ENCODE measurements around the gene NLRX1.
"Not testable (repeated sequence)": the region's sequence is repeated elsewhere in the genome, so short reads cannot be mapped to it uniquely, and the experiment has no call there.

NLRX1 gene

DNA sequence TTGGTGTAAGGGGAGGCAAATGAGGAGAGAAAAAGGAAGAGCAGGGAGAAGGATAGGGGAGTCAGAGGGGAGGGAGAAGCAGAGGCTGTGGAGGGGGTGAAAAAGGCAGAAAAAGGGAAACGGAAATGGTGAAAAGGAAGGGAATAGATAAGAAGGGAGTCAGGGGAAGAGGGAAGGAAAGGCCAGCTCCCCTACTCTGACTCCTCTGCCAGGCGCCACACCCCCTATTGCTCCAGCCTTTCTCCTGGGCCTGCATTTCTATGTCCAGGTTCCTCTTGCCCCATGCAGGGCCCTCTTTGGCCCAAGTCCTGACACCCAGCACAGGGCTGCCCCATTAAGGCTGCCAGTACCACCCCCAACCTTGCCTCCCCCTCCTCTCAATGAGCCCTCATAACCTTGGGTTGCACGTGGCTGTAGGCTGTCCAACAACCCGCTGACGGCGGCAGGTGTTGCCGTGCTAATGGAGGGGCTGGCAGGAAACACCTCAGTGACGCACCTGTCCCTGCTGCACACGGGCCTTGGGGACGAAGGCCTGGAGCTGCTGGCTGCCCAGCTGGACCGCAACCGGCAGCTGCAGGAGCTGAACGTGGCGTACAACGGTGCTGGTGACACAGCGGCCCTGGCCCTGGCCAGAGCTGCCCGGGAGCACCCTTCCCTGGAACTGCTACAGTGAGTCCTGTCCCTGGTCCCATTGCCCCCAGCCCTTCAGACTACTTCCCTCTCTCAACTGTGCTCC, 13.3 kb downstream of the NLRX1 start:
- DNase-seq (ENCODE audit: low read depth in 3 of 3, low spot score in 1 of 3): no peak

DNA sequence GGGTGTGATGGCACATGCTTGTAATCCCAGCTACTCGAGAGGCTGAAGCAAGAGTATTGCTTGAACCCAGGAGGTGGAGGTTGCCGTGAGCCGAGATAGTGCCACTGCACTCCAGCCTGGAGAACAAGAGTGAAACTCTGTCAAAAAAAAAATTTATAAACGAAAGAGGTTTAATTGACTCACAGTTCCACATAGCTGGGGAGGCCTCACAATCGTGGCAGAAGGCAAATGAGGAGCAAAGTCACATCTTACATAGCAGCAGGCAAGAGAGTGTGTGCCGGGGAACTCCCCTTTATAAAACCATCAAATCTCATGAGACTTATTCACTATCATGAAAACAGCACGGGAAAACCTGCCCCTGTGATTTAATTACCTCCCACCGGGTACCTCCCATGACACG, 15.9 kb downstream of the NLRX1 start:
- not testable (repeated sequence) for DNase-seq (ENCODE audit: low read depth in 3 of 3, low spot score in 1 of 3)

DNA sequence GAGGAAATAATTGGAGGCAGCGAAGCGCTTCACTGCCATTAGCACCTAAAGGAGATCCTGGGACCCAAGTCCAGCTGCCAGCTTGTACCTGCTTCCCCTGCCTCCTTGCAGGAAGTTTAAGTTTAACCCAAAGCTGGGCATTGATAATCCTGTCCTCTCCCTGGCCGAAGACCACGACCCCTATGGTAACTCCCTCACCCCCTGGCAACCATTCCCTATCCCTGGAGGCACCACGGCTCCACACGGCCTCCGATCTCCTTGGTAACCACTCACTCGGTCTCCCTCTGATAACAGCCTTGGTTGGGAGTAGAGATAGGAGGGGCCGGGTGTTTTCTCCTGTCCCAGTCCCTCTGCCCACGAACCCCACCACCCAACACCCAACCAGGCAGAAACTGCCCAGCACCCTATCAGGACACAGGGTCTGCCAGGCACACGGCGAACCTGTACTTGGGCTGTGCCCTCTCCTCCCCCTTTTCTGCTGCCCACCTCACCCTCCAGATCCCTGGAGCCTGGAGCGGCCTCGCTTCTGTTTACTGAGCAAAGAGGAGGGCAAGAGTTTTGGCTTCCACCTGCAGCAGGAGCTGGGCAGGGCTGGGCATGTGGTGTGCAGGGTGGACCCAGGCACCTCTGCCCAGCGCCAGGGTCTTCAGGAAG, 17.6 kb downstream of the NLRX1 start:
- no peak for DNase-seq (ENCODE audit: low read depth in 3 of 3, low spot score in 1 of 3)

- DNase-seq (ENCODE audit: low read depth in 3 of 3, low spot score in 1 of 3): no peak
Observed at GRCh38 chr11:119187123-119187892, 18.8 kb downstream of the NLRX1 start.

DNA sequence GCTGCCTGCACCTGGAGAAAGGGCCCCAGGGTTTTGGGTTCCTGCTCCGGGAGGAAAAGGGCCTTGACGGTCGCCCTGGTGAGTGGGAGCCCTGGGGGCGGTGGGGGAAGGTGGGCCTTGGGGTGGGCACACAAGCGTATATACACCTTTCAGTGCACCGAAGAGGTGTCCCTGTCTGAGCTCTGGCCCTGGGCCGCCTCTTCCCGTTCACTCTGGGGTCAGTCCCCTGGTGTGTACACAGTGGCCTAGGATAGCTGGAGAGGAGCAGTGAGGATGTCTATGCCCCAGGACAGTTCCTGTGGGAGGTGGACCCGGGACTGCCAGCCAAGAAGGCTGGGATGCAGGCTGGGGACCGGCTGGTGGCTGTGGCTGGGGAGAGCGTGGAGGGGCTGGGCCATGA, 19.5 kb downstream of the NLRX1 start:
- DNase-seq (ENCODE audit: low read depth in 3 of 3, low spot score in 1 of 3): no peak

DNA sequence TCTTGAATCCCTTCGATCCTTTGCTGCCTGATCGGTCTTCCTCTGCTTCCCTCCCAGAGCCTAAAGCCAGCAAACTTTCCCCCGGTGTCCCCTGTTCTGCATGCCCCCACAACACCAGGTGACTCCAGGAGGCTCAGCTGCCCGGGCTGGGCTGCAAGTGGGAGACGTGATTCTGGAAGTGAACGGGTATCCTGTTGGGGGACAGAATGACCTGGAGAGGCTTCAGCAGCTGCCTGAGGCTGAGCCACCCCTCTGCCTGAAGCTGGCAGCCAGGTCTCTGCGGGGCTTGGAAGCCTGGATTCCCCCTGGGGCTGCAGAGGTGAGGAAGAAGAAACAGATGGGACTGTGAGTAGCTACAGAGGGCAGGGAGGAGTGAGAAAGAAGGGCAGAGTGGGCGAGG, 20.4 kb downstream of the NLRX1 start:
- no peak for DNase-seq (ENCODE audit: low read depth in 3 of 3, low spot score in 1 of 3)

GRCh38 chr11:119189393-119189792, 20.9 kb downstream of the NLRX1 start:
- DNase-seq (ENCODE audit: low read depth in 3 of 3, low spot score in 1 of 3): no peak

DNA sequence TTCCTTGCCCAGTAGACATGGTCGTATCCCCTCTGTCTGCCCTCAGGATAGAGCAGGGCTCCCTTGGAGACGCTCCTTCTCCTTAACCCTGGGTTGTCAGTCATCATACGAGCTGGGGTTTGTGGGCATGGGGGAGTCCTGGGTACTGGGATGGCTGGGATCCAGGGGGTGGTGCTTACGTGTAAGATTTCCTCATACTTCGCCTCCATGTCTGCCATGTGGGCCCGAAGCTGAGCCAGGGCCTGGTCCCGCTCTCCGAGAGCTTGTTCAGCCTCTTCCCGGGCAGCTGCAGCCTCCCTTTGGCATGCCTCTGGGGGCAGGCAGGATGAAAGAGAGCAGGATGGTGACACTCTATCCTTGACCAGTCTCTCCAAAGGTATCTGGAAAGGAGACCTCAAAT, 22.0 kb downstream of the NLRX1 start:
- DNase-seq (ENCODE audit: low read depth in 3 of 3, low spot score in 1 of 3): no peak

DNA sequence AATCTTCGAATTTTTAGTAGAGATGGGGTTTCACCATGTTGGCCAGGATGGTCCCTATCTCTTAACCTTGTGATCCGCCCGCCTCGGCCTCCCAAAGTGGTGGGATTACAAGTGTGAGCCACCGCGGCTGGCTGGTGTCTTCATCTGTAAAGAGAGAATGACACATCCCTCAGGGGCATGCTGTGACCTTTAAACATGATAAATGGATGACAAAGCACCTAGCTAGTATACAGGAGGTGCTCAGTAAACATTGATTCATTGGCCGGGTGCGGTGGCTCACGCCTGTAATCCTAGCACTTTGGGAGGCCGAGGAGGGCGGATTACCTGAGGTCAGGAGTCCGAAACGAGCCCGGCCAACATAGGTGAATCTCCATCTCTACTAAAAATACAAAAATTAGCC, 22.7 kb downstream of the NLRX1 start:
- not testable (repeated sequence) for DNase-seq (ENCODE audit: low read depth in 3 of 3, low spot score in 1 of 3)

DNA sequence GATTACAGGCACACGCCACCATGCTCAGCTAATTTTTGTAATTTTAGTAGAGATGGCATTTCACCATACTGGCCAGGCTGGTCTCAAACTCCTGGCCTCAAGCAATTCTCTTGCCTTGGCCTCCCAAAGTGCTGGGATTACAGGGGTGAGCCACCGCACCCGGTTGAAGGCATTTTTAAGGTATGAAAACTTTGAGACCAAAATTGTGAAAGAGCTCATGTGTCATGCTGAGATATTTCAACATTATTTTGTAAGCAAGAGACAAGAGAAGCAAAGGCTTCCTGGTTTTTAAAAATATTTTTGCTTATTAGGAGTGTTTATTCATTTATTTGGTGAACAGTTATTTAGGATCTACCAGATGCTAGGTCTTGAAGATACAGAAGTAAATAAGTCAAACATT, 23.6 kb downstream of the NLRX1 start:
- DNase-seq (ENCODE audit: low read depth in 3 of 3, low spot score in 1 of 3): no peak

GRCh38 chr11:119193001-119193400, 24.5 kb downstream of the NLRX1 start:
- no peak for DNase-seq (ENCODE audit: low read depth in 3 of 3, low spot score in 1 of 3)

DNA sequence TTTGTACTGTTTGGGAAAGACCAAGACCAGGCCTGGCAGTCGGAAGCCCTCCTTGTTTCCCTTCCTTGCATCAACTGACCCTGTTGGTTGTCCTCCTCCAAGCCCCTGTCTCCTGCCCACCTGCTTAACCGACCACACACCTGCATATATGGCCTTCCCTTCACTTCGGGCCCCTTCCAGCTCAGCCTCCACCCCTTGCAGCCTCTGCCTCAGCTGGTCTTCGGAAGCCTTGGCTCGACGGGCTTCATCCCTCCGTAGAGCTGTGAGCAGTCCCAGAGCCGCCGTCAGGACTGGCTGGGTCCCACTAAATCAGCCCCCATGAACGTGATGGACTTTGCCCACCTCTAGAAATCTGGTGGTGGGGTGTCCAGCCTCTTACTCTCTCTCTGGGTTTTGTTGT, 25.1 kb downstream of the NLRX1 start:
- no peak for DNase-seq (ENCODE audit: low read depth in 3 of 3, low spot score in 1 of 3)

GRCh38 chr11:119194811-119195440, 26.4 kb downstream of the NLRX1 start:
- DNase-seq (ENCODE audit: low read depth in 3 of 3, low spot score in 1 of 3): no peak

DNA sequence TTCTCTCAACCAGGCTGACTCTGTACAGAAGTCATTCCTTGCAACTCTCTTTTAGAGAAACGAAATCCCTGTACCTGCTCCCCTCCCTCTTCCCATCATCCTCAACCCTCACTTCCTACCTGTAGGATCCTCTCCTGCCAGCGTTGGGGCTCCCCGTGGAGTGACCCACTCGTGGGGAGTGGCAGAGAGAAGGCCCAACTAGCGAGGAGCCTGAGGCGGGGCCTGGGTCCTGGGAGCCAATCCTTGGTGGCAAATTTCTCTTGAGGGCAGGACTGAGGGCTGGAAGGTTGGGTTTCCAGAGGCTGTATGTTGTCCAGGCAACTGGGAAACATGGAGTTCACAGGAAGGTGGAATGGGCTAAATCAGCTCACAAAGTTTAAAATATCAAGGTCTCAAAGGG, 27.2 kb downstream of the NLRX1 start:
- no peak for DNase-seq (ENCODE audit: low read depth in 3 of 3, low spot score in 1 of 3)

DNA sequence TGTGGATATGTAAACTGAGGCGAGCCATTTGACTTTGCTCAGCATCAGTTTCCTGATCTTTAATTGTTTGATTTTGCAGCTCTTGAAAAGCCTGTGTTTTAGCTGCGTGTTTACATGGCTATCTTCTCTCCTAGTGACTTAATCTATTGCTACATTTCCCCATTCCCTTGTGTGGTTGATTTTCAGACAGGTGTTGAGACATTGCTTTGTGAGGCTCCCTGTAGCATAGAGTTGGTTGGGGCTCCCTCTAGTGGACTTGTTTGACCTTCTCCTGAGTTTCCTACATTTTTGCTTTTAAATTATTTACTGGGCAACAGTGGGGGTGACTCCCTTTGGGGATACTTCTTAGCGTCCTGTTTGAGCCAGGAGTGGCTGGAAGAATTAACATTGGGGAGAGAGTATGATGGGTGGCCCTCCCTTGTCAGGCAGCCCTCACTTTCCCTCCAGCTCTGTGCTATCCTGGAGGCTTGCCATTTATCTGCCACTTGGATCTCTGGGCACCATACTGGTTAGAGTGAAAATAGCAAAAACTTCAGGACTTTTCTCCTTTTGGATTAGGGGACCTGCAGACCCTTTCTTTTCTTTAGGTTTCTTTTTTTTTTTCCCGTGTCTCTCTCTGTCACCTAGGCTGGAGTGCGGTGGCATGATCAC, 28.4 kb downstream of the NLRX1 start:
- DNase-seq (ENCODE audit: low read depth in 3 of 3, low spot score in 1 of 3): peak; percentile 7 to 59 (median 44)

DNA sequence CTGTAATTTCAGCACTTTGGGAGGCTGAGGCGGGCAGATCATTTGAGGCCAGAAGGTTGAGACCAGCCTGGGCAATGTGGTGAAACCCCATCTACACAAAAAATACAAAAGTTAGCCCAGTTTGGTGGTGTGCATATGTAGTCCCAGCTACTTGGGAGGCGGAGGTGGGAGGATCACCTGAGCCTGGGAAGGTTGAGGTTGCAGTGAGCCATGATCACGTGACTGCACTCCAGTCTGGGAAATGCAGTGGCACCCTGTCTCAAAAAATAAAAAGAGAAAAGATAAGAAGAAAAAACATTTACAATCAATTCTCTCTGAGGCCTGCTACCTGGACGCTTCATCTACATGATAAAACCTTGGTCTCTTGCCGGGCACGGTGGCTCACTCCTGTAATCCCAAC, 30.4 kb downstream of the NLRX1 start:
- no peak for DNase-seq (ENCODE audit: low read depth in 3 of 3, low spot score in 1 of 3)

GRCh38 chr11:119201236-119201635, 32.7 kb downstream of the NLRX1 start:
- DNase-seq (ENCODE audit: low read depth in 3 of 3, low spot score in 1 of 3): not testable (repeated sequence)

- no peak for DNase-seq (ENCODE audit: low read depth in 3 of 3, low spot score in 1 of 3)
Observed at GRCh38 chr11:119202554-119202953, 34.0 kb downstream of the NLRX1 start.

- DNase-seq (ENCODE audit: low read depth in 3 of 3, low spot score in 1 of 3): no peak
Observed at GRCh38 chr11:119204066-119204465, 35.5 kb downstream of the NLRX1 start.

- DNase-seq (ENCODE audit: low read depth in 3 of 3, low spot score in 1 of 3): no peak
Observed at GRCh38 chr11:119205080-119205479, 36.6 kb downstream of the NLRX1 start.
